Measurements from ENCODE around the gene STXBP5.
"Not testable (repeated sequence)": the region's sequence is repeated elsewhere in the genome, so short reads cannot be mapped to it uniquely, and the experiment has no call there.

The STXBP5 gene

DNA sequence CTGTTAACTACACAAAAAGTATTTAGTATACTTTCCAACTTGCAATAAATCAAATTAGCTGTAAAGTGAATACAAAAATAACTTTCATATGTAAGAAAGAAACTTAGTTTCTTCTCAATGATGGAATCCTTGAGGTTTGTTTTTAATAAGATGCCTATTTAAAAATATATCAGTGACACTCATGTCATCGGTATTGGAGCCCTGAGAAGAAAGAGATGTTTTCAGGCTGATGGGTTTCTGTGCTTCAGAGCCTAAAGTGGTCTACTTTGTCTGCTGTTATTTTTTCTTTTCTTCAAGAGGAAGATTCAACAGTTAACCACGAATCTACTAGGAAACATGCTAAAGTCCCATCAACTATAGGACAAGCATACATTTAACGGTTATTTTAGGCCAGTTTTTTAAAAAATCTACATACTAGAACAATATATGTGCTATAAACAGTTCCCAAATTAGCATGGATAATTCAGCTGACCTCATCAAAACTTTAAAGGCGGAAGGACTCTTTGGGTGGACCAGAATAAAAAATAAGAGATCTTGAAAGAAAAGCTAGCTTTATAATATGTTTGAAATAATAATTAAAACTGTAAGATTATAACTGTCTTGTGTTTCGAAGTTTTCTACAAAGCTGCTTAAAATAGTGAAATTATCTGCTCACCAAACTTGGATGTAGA lies 157.2 kb downstream of the STXBP5 start:
- no peak for DNase-seq (ENCODE audit: low spot score)
- TF ChIP-seq, protein P1, sequence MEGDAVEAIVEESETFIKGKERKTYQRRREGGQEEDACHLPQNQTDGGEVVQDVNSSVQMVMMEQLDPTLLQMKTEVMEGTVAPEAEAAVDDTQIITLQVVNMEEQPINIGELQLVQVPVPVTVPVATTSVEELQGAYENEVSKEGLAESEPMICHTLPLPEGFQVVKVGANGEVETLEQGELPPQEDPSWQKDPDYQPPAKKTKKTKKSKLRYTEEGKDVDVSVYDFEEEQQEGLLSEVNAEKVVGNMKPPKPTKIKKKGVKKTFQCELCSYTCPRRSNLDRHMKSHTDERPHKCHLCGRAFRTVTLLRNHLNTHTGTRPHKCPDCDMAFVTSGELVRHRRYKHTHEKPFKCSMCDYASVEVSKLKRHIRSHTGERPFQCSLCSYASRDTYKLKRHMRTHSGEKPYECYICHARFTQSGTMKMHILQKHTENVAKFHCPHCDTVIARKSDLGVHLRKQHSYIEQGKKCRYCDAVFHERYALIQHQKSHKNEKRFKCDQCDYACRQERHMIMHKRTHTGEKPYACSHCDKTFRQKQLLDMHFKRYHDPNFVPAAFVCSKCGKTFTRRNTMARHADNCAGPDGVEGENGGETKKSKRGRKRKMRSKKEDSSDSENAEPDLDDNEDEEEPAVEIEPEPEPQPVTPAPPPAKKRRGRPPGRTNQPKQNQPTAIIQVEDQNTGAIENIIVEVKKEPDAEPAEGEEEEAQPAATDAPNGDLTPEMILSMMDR (IDR thresholded peaks at IDR 0.05; ENCODE audit: poor library complexity, severe bottlenecking): no peak
- no peak overlapping the region for H3K4me3 ChIP-seq (ENCODE audit: severe bottlenecking)

DNA sequence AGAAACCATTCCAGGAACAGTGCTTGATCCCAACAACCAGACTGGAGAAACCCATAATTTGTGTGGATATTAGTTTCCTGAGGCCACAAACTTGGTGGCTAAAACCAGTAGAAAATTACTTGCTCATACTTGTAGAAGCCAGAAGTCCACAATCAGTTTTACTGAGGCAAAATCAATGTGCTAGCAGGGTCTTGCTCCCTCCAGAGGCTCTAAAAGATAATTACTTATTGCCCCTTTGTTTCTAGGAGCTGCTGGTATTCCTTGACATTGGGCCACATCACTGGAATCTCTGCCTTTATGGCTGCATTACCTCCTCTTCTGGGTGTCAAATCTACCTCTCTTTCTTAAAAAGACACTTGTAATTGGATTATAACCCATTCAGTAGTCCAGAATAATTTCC lies 162.1 kb downstream of the STXBP5 start:
- DNase-seq (ENCODE audit: low spot score) (no peak), ATAC-seq (ENCODE audit: low read depth) (no peak)
- no peaks in the 10 kb centered on the region for H3K27me3 ChIP-seq (ENCODE audit: insufficient read depth, poor library complexity, severe bottlenecking)
- TF ChIP-seq, protein P1 (IDR thresholded peaks at IDR 0.05; ENCODE audit: poor library complexity, severe bottlenecking): no peak
- peaks cover 44% of the 10 kb centered on the region for H3K36me3 ChIP-seq (ENCODE audit: low read depth)
- H3K4me1 ChIP-seq (ENCODE audit: insufficient read depth, poor library complexity, severe bottlenecking): no peaks in the 10 kb centered on the region
- no peak overlapping the region for H3K4me3 ChIP-seq (ENCODE audit: severe bottlenecking)
- no peaks in the 10 kb centered on the region for H3K9me3 ChIP-seq (ENCODE audit: severe bottlenecking)
- no peak overlapping the region for H3K27ac ChIP-seq (ENCODE audit: poor library complexity, severe bottlenecking)

More for the DNA sequence above, 157.2 kb downstream of the STXBP5 start:
- no peaks in the 10 kb centered on the region for H3K27me3 ChIP-seq (ENCODE audit: insufficient read depth, poor library complexity, severe bottlenecking)
- peaks cover 71% of the 10 kb centered on the region for H3K36me3 ChIP-seq (ENCODE audit: low read depth)
- no peaks in the 10 kb centered on the region for H3K4me1 ChIP-seq (ENCODE audit: insufficient read depth, poor library complexity, severe bottlenecking)
- no peaks in the 10 kb centered on the region for H3K9me3 ChIP-seq (ENCODE audit: severe bottlenecking)
- ATAC-seq (ENCODE audit: low read depth): no peak
- no peak overlapping the region for H3K27ac ChIP-seq (ENCODE audit: poor library complexity, severe bottlenecking)

DNA sequence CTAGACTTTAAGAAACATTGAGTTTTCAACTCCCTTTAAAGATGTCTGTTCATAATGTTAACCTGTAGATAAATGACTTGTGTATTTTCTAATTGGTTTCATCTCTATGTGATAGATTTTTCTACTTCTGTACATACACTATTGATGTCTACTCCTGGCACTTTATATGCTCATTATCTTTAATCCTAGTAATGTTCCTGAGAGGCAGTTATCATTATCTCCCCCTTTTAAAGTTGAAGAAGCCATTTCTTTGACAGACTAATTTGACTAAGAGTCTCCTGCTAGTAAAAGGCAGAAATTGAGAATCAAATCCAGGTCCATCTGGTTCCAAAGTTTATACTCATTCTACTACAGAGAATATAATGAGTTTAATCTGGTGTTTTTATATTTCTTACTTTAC lies 167.1 kb downstream of the STXBP5 start:
- Histone ChIP-seq H3K4me1 (ENCODE audit: insufficient read depth, poor library complexity, severe bottlenecking) (no peaks in the 10 kb centered on the region), H3K27me3 (ENCODE audit: insufficient read depth, poor library complexity, severe bottlenecking) (no peaks in the 10 kb centered on the region), H3K4me3 (ENCODE audit: severe bottlenecking) (no peak overlapping the region), H3K9me3 (ENCODE audit: severe bottlenecking) (no peaks in the 10 kb centered on the region), H3K36me3 (ENCODE audit: low read depth) (peaks cover 20% of the 10 kb centered on the region), H3K27ac (ENCODE audit: poor library complexity, severe bottlenecking) (no peak overlapping the region)
- DNase-seq (ENCODE audit: low spot score) (no peak), ATAC-seq (ENCODE audit: low read depth) (no peak)
- TF ChIP-seq, protein P1 (IDR thresholded peaks at IDR 0.05; ENCODE audit: poor library complexity, severe bottlenecking): no peak

DNA sequence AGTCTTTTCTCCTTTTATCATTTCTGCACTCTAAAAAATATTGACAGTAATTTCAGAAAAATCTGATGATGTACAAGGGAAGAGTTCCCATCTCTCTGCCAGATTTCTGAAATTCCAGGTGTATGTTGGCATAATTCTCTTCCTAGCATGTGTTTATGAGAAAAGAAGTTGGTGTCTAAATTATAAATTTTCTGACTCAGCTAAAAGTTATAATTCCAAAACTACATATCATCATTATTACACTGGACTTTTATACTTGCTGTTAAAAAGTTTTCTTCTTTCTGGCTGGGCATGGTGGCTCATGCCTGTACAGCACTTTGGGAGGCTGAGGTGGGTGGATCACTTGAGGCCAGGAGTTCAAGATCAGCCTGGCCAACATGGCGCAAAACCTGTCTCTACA lies 168.6 kb downstream of the STXBP5 start:
- DNase-seq (ENCODE audit: low spot score) (no peak), ATAC-seq (ENCODE audit: low read depth) (no peak)
- TF ChIP-seq, protein P1 (IDR thresholded peaks at IDR 0.05; ENCODE audit: poor library complexity, severe bottlenecking): no peak
- H3K27me3 ChIP-seq (ENCODE audit: insufficient read depth, poor library complexity, severe bottlenecking): no peaks in the 10 kb centered on the region
- H3K9me3 ChIP-seq (ENCODE audit: severe bottlenecking): no peaks in the 10 kb centered on the region
- no peak overlapping the region for H3K4me3 ChIP-seq (ENCODE audit: severe bottlenecking)
- H3K36me3 ChIP-seq (ENCODE audit: low read depth): peaks cover 20% of the 10 kb centered on the region
- no peak overlapping the region for H3K27ac ChIP-seq (ENCODE audit: poor library complexity, severe bottlenecking)
- no peaks in the 10 kb centered on the region for H3K4me1 ChIP-seq (ENCODE audit: insufficient read depth, poor library complexity, severe bottlenecking)

DNA sequence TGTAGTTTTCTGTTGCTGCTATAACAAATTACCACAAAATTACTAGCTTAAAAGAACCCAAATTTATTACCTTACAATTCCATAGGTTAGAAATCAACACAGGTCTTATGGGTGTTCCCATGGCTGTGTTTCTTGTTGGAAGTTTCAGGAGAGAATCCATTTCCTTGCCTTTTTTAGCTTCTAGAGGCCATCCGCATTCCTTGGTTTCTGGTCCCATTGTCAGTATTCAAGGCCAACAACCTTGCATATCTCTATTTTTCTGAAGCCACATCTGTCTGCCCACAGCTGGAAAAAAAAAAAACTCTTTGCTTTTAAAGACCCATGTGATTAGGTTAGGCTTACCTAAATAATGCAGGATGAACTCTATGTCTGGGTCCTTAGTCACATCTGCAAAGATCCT lies 174.6 kb downstream of the STXBP5 start:
- H3K36me3 ChIP-seq (ENCODE audit: low read depth): peaks cover 57% of the 10 kb centered on the region
- no peak overlapping the region for H3K27ac ChIP-seq (ENCODE audit: poor library complexity, severe bottlenecking)
- no peak overlapping the region for H3K4me3 ChIP-seq (ENCODE audit: severe bottlenecking)
- TF ChIP-seq, protein P1 (IDR thresholded peaks at IDR 0.05; ENCODE audit: poor library complexity, severe bottlenecking): no peak
- DNase-seq (ENCODE audit: low spot score) (no peak), ATAC-seq (ENCODE audit: low read depth) (no peak)
- H3K4me1 ChIP-seq (ENCODE audit: insufficient read depth, poor library complexity, severe bottlenecking): no peaks in the 10 kb centered on the region
- no peaks in the 10 kb centered on the region for H3K27me3 ChIP-seq (ENCODE audit: insufficient read depth, poor library complexity, severe bottlenecking)
- no peaks in the 10 kb centered on the region for H3K9me3 ChIP-seq (ENCODE audit: severe bottlenecking)

DNA sequence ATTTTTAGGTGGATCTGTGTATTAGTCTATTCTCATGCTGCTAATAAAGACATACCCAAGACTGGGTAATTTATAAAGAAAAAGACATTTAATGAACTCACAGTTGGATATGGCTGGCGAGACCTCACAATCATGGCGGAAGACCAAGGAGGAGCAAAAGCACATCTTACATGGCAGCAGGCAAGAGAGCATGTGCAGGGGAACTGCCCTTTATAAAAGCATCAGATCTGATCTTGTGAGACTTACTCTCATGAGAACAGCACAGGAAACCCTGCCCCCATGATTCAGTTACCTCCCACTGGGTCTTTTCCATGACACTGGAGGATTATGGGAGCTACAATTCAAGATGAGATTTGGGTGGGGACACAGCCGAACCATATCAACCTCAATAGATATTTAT lies 176.6 kb downstream of the STXBP5 start:
- H3K27me3 ChIP-seq (ENCODE audit: insufficient read depth, poor library complexity, severe bottlenecking); ATAC-seq (ENCODE audit: low read depth); H3K9me3 ChIP-seq (ENCODE audit: severe bottlenecking); H3K4me1 ChIP-seq (ENCODE audit: insufficient read depth, poor library complexity, severe bottlenecking); H3K4me3 ChIP-seq (ENCODE audit: severe bottlenecking); H3K27ac ChIP-seq (ENCODE audit: poor library complexity, severe bottlenecking); DNase-seq (ENCODE audit: low spot score): not testable (repeated sequence)
- H3K36me3 ChIP-seq (ENCODE audit: low read depth): peaks cover 64% of the 10 kb centered on the region

Measured in RWPE2 (cell line).